ENCODE measurements around the gene ZNF253. TPM values are rescaled to one million over a fixed set of nuclear protein-coding genes. Genes with fewer than 3 reads are reported as not detected.

ZNF253 gene
- total RNA-seq, 2 donors from 2014 or later, result 3.0 to 9.0 TPM

GRCh38 chr19:19937403-19937802 lies 71.7 kb downstream of the ZNF253 start:
- ATAC-seq (ENCODE audit: insufficient number of reproducible peaks, low FRiP score, low read depth) (no peak), DNase-seq (ENCODE audit: low spot score) (no peak)
- no peak for TF ChIP-seq CTCF (IDR thresholded peaks at IDR 0.05)
- Histone ChIP-seq H3K9me3 (peaks cover 58% of the 10 kb centered on the region), H3K27me3 (replicated peaks; ENCODE audit: insufficient read depth) (no peaks in the 10 kb centered on the region), H3K36me3 (peaks cover 8% of the 10 kb centered on the region), H3K27ac (no peak overlapping the region), H3K4me1 (ENCODE audit: control insufficient read depth in 1 of 2, low read depth in 2 of 2) (no peaks in the 10 kb centered on the region), H3K4me3 (no peak overlapping the region)

- H3K4me1 ChIP-seq (ENCODE audit: control insufficient read depth in 1 of 2, low read depth in 2 of 2), result no peaks in the 10 kb centered on the region
- H3K4me3 ChIP-seq, result no peak overlapping the region
- ATAC-seq (ENCODE audit: insufficient number of reproducible peaks, low FRiP score, low read depth), result no peak
- H3K27ac ChIP-seq, result no peak overlapping the region
- TF ChIP-seq CTCF (IDR thresholded peaks at IDR 0.05), result no peak
- H3K9me3 ChIP-seq, result peaks cover 48% of the 10 kb centered on the region
- DNase-seq (ENCODE audit: low spot score), result no peak
- no peaks in the 10 kb centered on the region for H3K27me3 ChIP-seq (replicated peaks; ENCODE audit: insufficient read depth)
- peaks cover 6% of the 10 kb centered on the region for H3K36me3 ChIP-seq
Observed at GRCh38 chr19:19938449-19938848, 72.8 kb downstream of the ZNF253 start.

GRCh38 chr19:19943848-19944582 lies 78.3 kb downstream of the ZNF253 start:
- Histone ChIP-seq H3K4me1 (ENCODE audit: control insufficient read depth in 1 of 2, low read depth in 2 of 2) (no peaks in the 10 kb centered on the region), H3K27ac (no peak overlapping the region), H3K4me3 (no peak overlapping the region), H3K27me3 (replicated peaks; ENCODE audit: insufficient read depth) (no peaks in the 10 kb centered on the region), H3K36me3 (no peaks in the 10 kb centered on the region), H3K9me3 (peaks cover 8% of the 10 kb centered on the region)
- ATAC-seq (ENCODE audit: insufficient number of reproducible peaks, low FRiP score, low read depth) (no peak), DNase-seq (ENCODE audit: low spot score) (no peak)
- TF ChIP-seq CTCF (IDR thresholded peaks at IDR 0.05), result no peak

Other genes with a start within 250 kb of the ZNF253 start
- gene PBX4, start 247.2 kb upstream of the ZNF253 start, total RNA-seq, result not detected
- gene LPAR2, start 237.7 kb upstream of the ZNF253 start, total RNA-seq, result 10 to 100 TPM in 1 of 2 donors, 1 to 10 TPM in 1; 4.2 to 11.6 TPM
- gene GMIP, start 222.2 kb upstream of the ZNF253 start, total RNA-seq, result 10 to 100 TPM; 12.5 to 13.1 TPM
- 100 to 1,000 TPM in 1 of 2 donors, 10 to 100 TPM in 1; 95.0 to 150 TPM for gene ATP13A1, start 202.2 kb upstream of the ZNF253 start, total RNA-seq
- 1 to 10 TPM; 2.2 to 8.3 TPM for gene ZNF101, start 197.0 kb upstream of the ZNF253 start, total RNA-seq
- 10 to 100 TPM in 1 of 2 donors, 1 to 10 TPM in 1; 6.9 to 11.6 TPM for gene ZNF14, start 132.8 kb upstream of the ZNF253 start, total RNA-seq
- gene ZNF506, start 44.1 kb upstream of the ZNF253 start, total RNA-seq, result 10 to 100 TPM; 55.5 to 66.7 TPM
- gene ZNF93, start 35.1 kb downstream of the ZNF253 start, total RNA-seq, result 10 to 100 TPM in 1 of 2 donors, 1 to 10 TPM in 1; 3.0 to 11.6 TPM
- 1 to 10 TPM in 1 of 2 donors, under 1 TPM in 1; 0.54 to 2.3 TPM for gene ZNF682, start 173.6 kb downstream of the ZNF253 start, total RNA-seq
- gene ZNF90, start 212.1 kb downstream of the ZNF253 start, total RNA-seq, result 10 to 100 TPM in 1 of 2 donors, 1 to 10 TPM in 1; 2.4 to 12.7 TPM